Sigmoid colon (tissue), 3 donors: ENCODE data around the gene KCNQ2.

ENCODE experiments used
- CTCF ChIP-seq, 4 experiments: fragments of 450-650 bp in 3 of 4; fragments of 200-600 bp in 1 of 4; IDR thresholded peaks; one replicate each; pipeline ENCODE4 v1.5.1; 2016 to 2019; ENCODE audit warnings: antibody characterized with exemption in 4 of 4, mild to moderate bottlenecking in 3 of 4, moderate library complexity in 2 of 4
- POLR2A ChIP-seq, 2 donors: fragments of 450-650 bp; IDR thresholded peaks; one replicate each; pipeline ENCODE4 v1.6.1; 2016; ENCODE audit warnings: antibody characterized with exemption in 2 of 2, mild to moderate bottlenecking in 2 of 2, moderate library complexity in 2 of 2

GRCh38 chr20:63500151-63500901 lies 27.9 kb upstream of the KCNQ2 start:
- TF ChIP-seq POLR2A (IDR thresholded peaks at IDR 0.05) (no peak), CTCF (IDR thresholded peaks at IDR 0.05) (no peak)
